ENCODE data around the gene MUC13.

Gene MUC13

DNA sequence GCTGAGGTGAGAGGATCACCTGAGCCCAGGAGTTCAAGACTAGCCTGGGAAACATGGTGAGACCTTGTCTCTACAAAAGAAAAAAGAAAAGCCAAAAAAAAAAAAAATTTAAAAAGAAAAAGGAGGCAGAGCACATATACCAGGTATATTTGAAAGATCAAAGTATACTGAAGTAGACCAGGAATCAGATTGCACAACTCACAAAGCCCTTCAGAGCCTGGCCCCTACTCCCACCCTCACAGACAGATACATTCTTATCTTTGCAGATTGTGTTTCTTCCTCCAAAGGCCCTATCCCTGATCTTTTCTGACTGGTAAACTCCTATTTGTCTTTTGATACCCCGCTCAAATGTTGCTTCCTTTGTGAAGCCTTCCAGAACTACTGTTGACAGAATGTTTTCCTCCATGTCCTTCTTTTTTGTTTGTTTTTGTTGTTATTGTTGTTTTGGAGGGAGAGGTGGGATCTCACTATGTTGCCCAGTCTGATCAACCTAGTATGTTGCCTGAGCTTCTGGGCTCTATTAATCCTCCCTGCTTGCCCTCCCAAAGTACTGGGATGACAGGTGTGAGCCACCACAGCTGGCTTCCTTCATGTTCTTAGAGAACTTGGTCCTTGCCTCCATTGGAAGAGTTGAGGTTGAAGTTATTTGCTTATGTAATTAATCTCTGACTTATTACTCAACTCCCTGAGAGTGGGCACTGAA, 37.6 kb downstream of the MUC13 start:
- DNase-seq (ENCODE audit: extremely low spot score) = no peak
- no peak for TF ChIP-seq CTCF (IDR thresholded peaks at IDR 0.05; ENCODE audit: control extremely low read depth, extremely low read depth, low read depth, missing control alignments)
- ChIA-PET CTCF (interaction anchor here (1.1 to 3.8 kb wide), 3 partner anchors 10 to 136 kb away, joined by 4 to 27 read pairs (median 4); no protein-coding TSS in a partner anchor), POLR2A (no interaction called here)

- ChIA-PET POLR2A (no interaction called here), CTCF (interaction anchor here (1.0 to 3.8 kb wide), 3 partner anchors 11 to 135 kb away, joined by 3 to 27 read pairs (median 3); no protein-coding TSS in a partner anchor)
- no peak for DNase-seq (ENCODE audit: extremely low spot score)
- no peak for TF ChIP-seq CTCF (IDR thresholded peaks at IDR 0.05; ENCODE audit: control extremely low read depth, extremely low read depth, low read depth, missing control alignments)
Observed at GRCh38 chr3:124895756-124896155, 38.8 kb downstream of the MUC13 start.

- POLR2A ChIA-PET = no interaction called here
- no peak for DNase-seq (ENCODE audit: extremely low spot score)
- TF ChIP-seq CTCF (IDR thresholded peaks at IDR 0.05; ENCODE audit: control extremely low read depth, extremely low read depth, low read depth, missing control alignments) = no peak
- CTCF ChIA-PET = interaction anchor here (1.0 kb wide), 1 partner anchor 8 kb away, joined by 6 read pairs; no protein-coding TSS in a partner anchor
Observed at GRCh38 chr3:124893526-124893925, 41.0 kb downstream of the MUC13 start.

GRCh38 chr3:124890573-124891190, 43.9 kb downstream of the MUC13 start:
- POLR2A ChIA-PET = no interaction called here
- CTCF ChIA-PET = interaction anchor here (0.9 to 6.5 kb wide), 4 partner anchors 9 to 130 kb away, joined by 3 to 51 read pairs (median 5); no protein-coding TSS in a partner anchor
- no peak for TF ChIP-seq CTCF (IDR thresholded peaks at IDR 0.05; ENCODE audit: control extremely low read depth, extremely low read depth, low read depth, missing control alignments)
- DNase-seq (ENCODE audit: extremely low spot score) = no peak

DNA sequence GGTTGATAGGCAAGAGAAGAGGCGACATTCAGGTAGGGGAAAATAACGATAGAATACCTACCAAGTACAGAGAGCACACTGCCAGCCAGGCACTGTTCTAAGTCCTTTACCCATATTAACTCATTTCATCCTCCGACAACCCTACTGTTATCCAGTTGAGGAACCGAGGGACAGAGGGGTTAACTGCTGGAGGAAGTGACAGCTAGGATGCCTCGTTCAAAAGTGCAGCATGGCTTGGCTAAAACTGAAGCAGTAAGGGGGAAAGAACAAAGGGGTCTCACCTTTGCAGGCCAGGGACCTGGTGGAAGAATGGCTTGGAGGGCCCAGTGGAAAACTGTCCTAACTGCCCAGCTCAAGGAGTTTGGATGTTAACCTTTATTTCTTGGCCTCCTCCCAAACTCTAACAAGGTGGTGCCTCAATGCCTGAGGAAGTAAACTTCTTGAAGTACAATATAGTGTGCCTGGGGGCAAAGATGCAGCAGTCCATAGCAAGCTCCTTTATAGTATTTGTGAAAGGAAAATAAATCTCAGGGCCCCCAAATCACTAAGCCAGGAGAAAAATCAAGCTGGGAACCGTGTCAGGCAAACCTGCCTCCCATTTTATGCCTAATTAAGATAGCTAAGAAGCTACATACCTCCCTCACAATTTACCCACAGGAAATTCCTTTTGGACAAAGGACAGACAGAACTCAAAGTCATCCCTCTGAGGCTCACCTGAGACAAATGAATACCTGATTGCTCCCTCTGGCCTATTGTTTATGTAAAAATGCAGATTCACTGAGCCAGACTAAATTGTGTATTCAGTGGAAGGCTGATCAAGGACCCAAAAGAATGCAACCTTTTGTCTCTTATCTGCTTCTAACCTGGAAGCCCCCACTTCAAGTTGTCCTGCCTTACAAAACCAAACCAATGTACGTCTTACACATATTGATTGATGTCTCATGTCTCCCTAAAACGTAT, 45.8 kb downstream of the MUC13 start:
- TF ChIP-seq CTCF (IDR thresholded peaks at IDR 0.05; ENCODE audit: control extremely low read depth, extremely low read depth, low read depth, missing control alignments) = no peak
- DNase-seq (ENCODE audit: extremely low spot score) = no peak
- POLR2A ChIA-PET = no interaction called here
- CTCF ChIA-PET = interaction anchor here (1.0 to 6.5 kb wide), 6 partner anchors 12 to 128 kb away, joined by 3 to 51 read pairs (median 4); no protein-coding TSS in a partner anchor

GRCh38 chr3:124887932-124888298, 46.6 kb downstream of the MUC13 start:
- ChIA-PET CTCF (interaction anchor here (1.0 to 6.5 kb wide), 2 partner anchors 14 to 43 kb away, joined by 3 to 51 read pairs; no protein-coding TSS in a partner anchor), POLR2A (no interaction called here)
- TF ChIP-seq CTCF (IDR thresholded peaks at IDR 0.05; ENCODE audit: control extremely low read depth, extremely low read depth, low read depth, missing control alignments) = no peak
- no peak for DNase-seq (ENCODE audit: extremely low spot score)

Data from GM10248 (cell line).